ENCODE results near the gene MBD3L2B.
"Not testable (repeated sequence)": the region's sequence is repeated elsewhere in the genome, so short reads cannot be mapped to it uniquely, and the experiment has no call there.

MBD3L2B gene

DNA sequence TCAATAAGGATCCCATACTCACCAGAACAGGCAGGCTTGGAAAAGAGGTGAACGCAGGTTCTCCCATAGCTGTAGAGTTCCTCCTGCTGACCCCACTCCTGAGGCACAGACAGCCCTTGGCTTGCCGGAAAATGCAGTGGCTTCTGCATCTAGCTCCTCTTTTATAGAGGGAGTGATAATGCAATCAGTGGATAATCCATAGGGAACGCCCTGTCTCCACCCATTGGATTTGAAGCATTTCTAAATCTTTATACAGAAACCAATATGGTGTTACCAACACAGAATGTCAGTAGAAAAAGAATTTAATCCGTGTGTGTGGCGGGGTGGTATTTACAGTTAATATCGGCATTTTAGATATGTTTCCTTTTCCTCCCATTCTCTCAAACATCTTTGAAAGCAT lies at the start of gene MBD3L2B:
Gene MBD3L2B, minus strand, starts transcription at position 101 of the 400 bp plus-strand sequence. Its CDS starts 34 bp downstream, at position 67.
- DNase-seq, result not testable (repeated sequence)

DNA sequence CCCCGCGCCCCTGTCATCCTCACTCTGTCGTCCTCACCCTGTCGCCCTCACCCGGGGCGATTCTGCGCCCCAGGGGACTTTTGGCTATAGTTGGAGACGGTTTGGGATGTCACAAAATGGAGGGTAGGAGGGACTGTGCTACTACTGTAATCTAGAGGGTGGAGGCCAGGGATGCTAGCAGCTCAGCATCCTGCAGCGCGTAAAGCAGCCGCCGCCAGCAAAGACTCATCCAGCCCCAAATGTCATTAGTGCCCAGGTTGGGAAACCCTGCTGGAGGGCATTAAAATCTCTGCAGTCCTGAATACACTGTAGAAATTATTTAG lies 48.6 kb upstream of the MBD3L2B start:
- DNase-seq, result no peak

DNA sequence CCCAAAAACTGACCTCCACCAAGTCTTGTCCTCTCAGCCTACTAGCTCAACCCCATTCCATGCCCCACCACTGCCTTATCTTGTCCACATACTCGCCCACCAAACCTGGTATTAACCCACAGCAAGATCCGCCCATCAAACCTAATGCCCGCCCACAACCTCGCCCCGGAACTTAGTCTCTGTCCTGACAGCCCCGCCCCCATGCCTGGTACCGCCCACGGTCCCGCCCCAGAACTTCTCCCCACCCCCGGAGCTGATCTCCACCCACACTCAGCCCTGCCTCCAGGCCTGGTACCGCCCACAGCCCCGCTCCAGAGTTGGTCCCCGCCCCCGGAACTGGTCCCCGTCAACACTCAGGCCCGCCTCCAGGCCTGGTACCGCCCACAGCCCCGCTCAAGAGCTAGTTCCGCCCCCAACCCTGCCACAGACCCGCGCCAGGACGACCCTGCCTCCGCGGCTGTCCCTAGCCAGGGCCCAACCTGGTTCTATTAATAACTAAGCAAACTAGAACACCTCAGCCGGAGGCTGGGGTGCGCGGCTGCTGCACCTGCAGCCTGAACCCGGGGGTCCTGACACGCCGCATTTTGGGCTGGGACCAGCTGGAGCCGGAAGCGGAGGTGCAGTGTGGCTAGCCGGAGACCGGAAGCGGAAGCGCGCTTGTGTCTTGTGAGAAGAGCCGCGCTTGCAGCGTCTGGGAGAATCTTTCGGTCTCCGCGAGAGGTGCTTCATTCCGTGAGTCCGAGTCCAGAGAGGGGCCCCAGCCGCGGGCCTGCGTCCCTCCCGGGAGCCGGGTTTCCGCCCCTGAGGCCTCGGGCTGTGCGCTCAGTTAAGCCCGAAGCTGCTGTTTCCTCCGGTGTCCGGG lies 48.0 kb upstream of the MBD3L2B start, which contains the start of gene ZNF557:
Gene ZNF557, plus strand, starts transcription at position 662 of the 862 bp plus-strand sequence. CDS start 5,372 bp downstream, outside the sequence.
- peak; percentile 98 for DNase-seq

DNA sequence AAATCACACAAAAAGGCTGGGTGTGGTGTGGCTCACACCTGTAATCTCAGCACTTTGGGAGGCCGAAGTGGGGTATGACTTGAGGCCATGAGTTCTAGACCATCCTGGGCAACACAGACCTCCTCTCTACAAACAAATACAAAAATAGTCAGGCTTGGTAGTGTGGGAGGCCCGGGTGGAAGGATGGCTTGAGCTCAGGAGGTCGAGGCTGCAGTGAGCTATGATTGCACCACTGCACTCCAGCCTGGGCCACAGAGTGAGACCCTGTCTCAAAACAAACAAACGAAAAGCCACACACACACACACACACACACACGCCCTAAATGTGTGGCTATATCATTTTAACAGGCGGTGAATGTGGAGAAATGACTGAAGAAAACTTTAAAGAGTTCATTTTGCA lies 47.4 kb upstream of the MBD3L2B start:
- no peak for DNase-seq

DNA sequence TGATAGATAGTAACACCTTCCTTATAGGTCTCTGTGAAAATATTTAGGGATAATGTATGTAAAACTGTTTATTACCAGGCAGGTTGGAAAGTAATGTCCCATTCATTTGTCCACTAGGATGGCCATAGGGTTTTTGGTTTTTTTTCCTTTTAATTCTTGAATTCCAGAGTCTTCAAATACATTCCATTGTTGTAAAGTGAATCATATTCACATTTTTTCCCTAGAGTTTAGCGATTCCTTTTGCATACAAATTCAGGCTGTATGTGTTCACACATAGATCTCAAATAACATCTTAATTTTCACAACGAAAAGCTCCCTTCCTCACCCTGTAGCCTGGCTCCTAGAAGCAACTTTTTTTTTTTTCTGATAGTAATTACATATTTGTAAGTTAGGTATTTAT lies 46.5 kb upstream of the MBD3L2B start:
- DNase-seq, result no peak

DNA sequence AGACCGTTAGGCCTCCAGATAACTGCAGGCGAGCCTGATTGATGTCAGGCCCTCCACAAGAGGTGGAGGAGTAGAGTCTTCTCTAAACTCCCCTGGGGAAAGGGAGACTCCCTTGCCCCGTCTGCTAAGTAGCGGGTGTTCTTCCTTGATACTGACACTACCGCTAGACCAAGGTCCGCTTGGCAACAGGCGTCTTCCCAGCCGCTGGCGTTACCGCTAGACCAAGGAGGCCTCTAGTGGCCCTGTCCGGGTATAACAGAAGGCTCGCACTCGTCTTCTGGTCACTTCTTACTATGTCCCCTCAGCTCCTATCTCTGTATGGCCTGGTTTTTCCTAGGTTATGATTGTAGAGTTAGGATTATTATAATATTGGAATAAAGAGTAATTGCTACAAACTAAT lies 45.9 kb upstream of the MBD3L2B start:
- DNase-seq, result not testable (repeated sequence)

DNA sequence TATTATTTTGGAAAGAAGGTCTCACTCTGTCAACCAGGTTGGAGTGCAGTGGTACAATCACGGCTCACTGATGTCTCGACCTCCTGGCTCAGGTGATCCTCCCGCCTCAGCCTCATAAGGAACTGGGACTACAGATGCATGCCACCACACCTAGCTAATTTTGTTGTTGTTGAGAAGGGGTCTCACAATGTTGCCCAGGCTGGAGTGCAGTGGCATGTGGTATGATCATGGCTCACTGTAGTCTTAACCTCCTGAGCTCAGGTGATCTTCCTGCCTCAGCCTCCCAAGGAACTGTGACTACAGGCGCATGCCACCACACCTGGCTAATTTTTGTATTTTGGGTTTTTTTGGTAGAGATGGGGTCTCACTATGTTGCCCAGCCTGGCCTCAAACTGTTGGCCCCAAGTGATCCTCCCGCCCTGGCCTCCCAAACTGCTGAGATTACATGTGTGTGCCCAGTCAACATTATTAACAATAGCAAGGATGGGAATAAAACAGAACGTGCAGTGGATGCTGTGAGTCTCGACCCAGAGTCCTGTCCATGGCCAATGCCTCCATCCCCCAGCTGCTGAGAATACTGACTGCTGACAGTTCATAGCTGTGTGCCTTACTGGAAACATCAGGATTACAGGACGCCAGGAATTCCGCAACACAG lies 42.7 kb upstream of the MBD3L2B start:
- no peak for DNase-seq

DNA sequence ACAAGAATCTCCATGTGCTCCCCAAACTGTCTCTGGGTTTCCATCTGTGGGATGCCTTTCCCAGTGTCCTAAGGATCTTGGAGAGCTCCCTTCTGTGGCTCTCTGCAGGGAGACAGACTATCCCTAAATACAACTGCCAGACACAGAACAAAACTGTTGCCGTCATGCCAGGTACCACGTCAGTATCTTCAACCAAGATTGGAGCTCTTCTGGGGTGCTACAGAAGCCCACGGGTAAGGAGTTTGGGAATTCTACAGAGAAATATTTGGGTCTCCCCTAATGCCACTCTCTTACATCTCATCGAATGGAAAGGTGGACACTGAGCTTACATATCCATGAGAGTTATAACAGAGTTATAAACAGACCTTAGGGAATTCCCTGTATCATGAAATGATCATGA lies 42.1 kb upstream of the MBD3L2B start:
- no peak for DNase-seq

DNA sequence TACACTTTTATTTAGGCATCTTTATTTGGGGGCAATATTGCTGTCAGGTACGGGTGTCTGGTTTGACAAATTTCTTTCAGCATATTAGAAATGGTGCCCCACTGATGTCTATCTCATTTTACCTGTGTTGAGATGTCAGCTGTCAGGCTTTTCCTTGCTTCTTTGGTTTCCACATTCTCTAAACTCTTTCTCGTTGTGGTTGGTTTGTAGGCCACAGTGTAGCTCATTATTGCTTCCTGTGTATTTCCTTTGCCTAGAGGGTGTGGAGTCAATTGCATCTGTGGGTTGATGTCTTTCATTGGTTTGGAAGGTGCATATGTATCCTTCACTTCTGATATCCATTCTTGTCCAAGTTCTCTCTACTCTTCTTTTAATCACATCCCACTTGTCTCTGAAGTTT lies 38.7 kb upstream of the MBD3L2B start:
- not testable (repeated sequence) for DNase-seq

DNA sequence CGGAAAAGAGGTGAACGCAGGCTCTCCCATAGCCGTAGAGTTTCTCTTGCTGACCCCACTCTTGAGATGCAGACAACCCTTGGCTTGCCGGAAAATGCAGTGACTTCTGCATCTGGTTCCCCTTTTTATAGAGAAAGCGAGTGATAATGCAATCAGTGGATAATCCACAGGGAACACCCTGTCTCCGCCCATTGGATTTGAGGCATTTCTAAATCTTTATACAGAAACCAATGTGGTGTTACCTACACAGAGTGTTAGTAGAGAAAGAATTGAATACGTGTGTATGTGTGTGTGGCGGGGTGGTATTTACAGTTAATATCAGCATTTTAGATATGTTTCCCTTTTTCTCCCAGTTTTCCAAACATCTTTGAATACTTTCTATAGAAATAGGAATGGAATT lies 37.3 kb upstream of the MBD3L2B start, which contains the start of gene MBD3L3:
Gene MBD3L3, minus strand, starts transcription at position 101 of the 400 bp plus-strand sequence. Its CDS starts 71 bp downstream, at position 30.
- DNase-seq, result not testable (repeated sequence)

DNA sequence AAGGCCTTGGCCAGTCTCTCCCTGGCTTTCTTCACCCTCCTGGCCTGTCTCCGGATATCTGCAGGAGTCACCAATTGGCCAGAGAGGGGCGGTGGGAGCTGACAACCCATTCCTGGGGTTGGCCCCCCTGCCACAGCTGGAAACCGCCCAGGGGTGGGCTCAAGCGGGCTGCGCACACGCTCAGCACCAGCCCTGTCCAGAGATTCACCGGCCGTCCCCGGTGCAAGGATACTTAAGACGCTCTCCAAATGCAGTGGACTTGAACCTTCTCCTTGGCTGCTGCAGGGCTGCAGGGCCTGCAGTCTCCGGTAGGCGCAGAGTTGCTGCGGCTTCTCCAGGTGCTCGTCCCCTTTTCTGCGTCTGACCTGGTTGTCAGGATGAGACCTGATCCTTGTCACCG lies 35.1 kb upstream of the MBD3L2B start:
- not testable (repeated sequence) for DNase-seq

DNA sequence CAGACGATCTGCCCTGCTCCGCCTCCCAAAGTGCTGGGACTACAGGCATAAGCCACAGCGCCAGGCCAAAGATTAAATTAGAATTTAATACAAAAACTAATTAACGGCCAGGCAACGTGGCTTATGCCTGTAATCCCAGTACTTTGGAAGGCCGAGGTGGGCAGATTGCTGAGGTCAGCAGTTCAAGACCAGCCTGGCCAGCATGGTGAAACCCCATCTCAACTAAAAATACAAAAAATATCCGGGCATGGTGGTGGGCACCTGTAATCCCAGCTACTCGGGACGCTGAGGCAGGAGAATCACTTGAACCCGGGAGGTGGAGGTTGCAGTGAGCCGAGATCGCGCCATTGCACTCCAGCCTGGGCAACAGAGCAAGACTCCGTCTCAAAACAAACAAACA lies 34.4 kb upstream of the MBD3L2B start:
- not testable (repeated sequence) for DNase-seq

DNA sequence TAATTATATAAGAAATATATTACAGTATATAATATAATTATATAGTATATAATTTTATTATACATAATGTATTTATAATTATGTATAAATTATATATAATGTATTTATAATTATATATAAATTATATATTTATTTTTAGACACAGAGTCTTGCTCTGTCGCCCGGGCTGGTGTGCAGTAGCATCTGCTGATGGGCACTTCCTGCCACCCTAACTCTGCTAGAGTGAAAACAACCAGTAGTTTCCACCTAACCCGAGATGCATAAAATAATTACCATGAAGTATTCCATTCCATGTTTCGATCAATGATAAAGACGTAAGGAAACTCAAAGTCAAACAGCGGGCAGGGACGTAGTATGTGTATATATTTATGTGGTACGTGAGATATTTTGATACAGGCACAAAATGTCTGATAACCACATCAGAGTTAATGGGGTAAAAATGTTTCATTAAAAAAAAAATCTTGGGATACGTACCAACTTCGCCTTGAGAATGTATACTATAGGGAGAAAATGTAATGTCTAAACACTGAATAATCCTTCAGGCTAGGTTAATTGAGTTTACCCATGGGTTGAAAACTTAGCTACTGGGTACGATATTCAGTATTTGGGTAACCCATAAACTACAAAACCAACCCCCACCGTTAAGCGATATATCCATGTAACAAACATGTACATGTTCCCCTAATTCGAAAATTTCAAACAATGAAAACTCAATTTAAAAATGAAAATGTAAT lies 33.6 kb upstream of the MBD3L2B start:
- DNase-seq, result not testable (repeated sequence)

DNA sequence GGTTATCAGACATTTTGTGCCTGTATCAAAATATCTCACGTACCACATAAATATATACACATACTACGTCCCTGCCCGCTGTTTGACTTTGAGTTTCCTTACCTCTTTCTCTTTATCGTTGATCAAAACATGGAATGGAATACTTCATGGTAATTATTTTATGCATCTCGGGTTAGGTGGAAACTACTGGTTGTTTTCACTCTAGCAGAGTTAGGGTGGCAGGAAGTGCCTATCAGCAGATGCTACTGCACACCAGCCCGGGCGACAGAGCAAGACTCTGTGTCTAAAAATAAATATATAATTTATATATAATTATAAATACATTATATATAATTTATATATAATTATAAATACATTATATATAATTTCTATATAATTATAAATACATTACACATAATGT lies 31.7 kb upstream of the MBD3L2B start:
- DNase-seq, result not testable (repeated sequence)

DNA sequence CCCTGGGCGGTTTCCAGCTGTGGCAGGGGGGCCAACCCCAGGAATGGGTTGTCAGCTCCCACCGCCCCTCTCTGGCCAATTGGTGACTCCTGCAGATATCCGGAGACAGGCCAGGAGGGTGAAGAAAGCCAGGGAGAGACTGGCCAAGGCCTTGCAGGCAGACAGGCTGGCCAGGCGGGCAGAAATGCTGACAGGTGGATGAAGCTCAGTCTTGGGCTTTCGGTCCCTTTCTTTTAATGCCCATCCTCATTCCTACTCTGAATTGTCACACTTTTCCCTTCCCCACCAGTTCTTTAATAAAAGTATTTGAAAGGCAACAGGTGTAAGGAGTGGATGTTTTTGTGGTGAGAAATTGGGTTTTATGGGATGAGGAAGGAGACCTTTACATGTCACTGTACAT lies 30.2 kb upstream of the MBD3L2B start:
- not testable (repeated sequence) for DNase-seq

DNA sequence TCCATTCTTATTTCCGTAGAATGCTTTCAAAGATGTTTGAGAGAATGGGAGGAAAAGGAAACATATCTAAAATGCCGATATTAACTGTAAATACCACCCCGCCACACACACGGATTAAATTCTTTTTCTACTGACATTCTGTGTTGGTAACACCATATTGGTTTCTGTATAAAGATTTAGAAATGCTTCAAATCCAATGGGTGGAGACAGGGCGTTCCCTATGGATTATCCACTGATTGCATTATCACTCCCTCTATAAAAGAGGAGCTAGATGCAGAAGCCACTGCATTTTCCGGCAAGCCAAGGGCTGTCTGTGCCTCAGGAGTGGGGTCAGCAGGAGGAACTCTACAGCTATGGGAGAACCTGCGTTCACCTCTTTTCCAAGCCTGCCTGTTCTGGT lies 27.8 kb upstream of the MBD3L2B start, which contains the start of gene MBD3L2:
Gene MBD3L2, plus strand, starts transcription at position 301 of the 400 bp plus-strand sequence. Its CDS starts 53 bp downstream, at position 354.
- not testable (repeated sequence) for DNase-seq

DNA sequence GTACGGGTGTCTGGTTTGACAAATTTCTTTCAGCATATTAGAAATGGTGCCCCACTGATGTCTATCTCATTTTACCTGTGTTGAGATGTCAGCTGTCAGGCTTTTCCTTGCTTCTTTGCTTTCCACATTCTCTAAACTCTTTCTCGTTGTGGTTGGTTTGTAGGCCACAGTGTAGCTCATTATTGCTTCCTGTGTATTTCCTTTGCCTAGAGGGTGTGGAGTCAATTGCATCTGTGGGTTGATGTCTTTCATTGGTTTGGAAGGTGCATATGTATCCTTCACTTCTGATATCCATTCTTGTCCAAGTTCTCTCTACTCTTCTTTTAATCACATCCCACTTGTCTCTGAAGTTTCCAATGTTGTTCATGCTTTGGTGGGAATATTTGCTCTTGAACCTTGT lies 20.3 kb upstream of the MBD3L2B start:
- DNase-seq, result not testable (repeated sequence)

DNA sequence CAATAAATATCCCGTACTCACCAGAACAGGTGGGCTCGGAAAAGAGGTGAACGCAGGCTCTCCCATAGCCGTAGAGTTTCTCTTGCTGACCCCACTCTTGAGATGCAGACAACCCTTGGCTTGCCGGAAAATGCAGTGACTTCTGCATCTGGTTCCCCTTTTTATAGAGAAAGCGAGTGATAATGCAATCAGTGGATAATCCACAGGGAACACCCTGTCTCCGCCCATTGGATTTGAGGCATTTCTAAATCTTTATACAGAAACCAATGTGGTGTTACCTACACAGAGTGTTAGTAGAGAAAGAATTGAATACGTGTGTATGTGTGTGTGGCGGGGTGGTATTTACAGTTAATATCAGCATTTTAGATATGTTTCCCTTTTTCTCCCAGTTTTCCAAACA lies 18.8 kb upstream of the MBD3L2B start, which contains the start of gene MBD3L4:
Gene MBD3L4, minus strand, starts transcription at position 101 of the 400 bp plus-strand sequence. Its CDS starts 35 bp downstream, at position 66.
- not testable (repeated sequence) for DNase-seq

DNA sequence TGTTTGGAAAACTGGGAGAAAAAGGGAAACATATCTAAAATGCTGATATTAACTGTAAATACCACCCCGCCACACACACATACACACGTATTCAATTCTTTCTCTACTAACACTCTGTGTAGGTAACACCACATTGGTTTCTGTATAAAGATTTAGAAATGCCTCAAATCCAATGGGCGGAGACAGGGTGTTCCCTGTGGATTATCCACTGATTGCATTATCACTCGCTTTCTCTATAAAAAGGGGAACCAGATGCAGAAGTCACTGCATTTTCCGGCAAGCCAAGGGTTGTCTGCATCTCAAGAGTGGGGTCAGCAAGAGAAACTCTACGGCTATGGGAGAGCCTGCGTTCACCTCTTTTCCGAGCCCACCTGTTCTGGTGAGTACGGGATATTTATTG lies 9.0 kb upstream of the MBD3L2B start, which contains the start of gene MBD3L5:
Gene MBD3L5, plus strand, starts transcription at position 301 of the 400 bp plus-strand sequence. Its CDS starts 34 bp downstream, at position 335.
- DNase-seq, result not testable (repeated sequence)

DNA sequence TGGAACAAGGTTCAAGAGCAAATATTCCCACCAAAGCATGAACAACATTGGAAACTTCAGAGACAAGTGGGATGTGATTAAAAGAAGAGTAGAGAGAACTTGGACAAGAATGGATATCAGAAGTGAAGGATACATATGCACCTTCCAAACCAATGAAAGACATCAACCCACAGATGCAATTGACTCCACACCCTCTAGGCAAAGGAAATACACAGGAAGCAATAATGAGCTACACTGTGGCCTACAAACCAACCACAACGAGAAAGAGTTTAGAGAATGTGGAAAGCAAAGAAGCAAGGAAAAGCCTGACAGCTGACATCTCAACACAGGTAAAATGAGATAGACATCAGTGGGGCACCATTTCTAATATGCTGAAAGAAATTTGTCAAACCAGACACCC lies 7.6 kb upstream of the MBD3L2B start:
- not testable (repeated sequence) for DNase-seq

DNA sequence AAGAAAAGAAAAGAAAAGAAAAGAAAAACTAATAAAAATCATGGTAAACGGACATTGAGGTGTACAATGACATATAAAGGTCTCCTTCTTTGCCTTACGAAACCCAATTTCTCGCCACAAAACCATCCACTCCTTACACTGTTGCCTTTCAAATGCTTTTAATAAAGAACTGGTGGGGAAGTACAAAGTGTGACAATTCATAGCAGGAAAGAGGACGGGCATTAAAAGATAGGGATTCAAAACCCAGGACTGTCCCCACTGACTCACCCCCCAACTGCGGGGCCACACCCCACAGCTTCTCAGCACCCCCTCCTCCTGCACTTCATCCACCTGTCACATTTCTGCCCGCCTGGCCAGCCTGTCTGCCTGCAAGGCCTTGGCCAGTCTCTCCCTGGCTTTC lies 2.4 kb downstream of the MBD3L2B start:
- DNase-seq, result no peak

DNA sequence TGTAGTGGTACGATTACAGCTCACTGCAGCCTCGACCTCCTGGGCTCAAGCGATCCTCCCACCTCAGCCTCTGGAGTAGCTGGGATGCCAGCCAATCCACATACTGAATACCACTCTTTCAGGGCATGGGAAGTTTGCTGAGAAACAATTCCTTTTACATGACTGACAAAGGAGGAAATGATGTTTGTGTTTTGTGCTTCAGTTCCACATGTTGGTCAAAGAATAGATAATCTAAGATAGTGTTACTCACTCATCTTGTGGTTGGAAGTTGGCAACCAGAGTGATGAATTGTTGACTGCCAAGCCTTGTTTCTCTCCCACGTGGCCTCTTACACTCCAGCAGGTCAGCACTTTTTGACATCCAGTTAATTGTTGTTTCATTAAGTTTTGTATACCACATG lies 7.6 kb downstream of the MBD3L2B start:
- no peak for DNase-seq
